LNCaP clone FGC (cell line): Measurements from ENCODE around the gene NKX2-3.
A peak's percentile ranks its signal among the peaks of the same experiment; 100 is the strongest.

Source experiments
- DNase-seq: peaks from one replicate; pipeline ENCODE4 v3.0.0-alpha.2; 2011; ENCODE audit warnings: low read depth
- H3K4me3 ChIP-seq: 2 replicates; pipeline ENCODE4 v1.5.1; 2011; ENCODE audit warnings: mild to moderate bottlenecking, low read depth, low read length, control low read depth
- TF ChIP-seq, protein P1 (sequence below): IDR thresholded peaks from 2 replicates; pipeline ENCODE4 v1.5.1; 2012; ENCODE audit warnings: mild to moderate bottlenecking; ENCODE audit not compliant: control insufficient read depth, insufficient read depth; ENCODE audit errors: extremely low read depth

The NKX2-3 gene

DNA sequence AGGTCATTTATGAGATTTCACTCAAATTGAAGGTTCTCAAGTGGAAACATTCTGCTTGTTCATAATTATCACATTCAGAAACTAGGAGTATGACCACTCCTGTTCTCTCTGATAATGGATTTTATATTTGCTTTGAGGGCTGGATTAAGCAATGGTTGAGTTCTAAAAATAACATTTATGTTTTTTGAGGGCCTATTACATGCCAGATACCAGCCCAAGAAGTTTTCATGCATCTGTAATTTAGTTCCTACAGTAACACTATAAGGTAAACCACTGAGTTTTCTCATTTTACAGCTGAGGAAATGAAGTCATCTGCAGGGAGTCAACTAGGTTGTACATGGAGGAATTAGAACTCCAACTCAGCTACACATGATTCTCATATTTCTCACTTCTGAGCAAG, 25.5 kb upstream of the NKX2-3 start:
- H3K4me3 ChIP-seq = no peak overlapping the region
- DNase-seq = no peak
- TF ChIP-seq, protein P1, sequence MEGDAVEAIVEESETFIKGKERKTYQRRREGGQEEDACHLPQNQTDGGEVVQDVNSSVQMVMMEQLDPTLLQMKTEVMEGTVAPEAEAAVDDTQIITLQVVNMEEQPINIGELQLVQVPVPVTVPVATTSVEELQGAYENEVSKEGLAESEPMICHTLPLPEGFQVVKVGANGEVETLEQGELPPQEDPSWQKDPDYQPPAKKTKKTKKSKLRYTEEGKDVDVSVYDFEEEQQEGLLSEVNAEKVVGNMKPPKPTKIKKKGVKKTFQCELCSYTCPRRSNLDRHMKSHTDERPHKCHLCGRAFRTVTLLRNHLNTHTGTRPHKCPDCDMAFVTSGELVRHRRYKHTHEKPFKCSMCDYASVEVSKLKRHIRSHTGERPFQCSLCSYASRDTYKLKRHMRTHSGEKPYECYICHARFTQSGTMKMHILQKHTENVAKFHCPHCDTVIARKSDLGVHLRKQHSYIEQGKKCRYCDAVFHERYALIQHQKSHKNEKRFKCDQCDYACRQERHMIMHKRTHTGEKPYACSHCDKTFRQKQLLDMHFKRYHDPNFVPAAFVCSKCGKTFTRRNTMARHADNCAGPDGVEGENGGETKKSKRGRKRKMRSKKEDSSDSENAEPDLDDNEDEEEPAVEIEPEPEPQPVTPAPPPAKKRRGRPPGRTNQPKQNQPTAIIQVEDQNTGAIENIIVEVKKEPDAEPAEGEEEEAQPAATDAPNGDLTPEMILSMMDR = no peak

DNA sequence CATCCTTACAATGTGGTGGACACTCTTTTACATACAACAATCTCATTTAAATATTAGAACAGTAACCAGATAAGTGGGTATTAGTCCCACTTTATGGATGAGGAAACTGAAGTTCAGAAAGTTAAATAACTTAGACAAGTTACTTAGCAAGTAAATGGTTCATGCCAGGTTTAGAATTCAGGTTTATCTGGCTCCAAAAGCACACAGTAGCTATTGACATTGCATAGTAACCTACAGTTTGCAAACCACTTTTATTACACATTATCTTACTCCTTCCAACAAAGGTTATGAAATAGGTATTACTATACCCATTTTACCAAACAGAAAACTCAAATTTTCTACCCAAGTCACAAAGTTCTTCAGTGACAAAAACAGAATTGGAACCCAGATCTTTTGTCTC, 19.7 kb upstream of the NKX2-3 start:
- H3K4me3 ChIP-seq = no peak overlapping the region
- peak; percentile 64 for DNase-seq
- TF ChIP-seq, protein P1 = no peak

DNA sequence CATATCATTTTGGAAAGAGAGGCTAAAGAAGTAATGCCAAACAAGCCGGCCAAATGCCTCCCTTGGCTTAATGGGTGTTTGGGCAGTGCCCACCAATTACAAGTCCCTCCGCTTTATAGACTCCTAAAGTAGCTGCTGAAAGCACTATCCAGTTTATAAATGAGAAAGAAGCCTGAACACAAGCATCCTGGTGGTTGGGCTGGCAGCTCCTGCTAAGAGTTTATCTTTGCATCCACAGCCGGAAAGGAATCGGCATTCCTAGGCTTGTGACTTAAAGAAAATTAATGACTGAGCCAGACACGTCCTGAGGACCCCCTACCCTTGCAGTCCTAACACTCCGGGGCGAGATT, 13.1 kb upstream of the NKX2-3 start:
- no peak overlapping the region for H3K4me3 ChIP-seq

DNA sequence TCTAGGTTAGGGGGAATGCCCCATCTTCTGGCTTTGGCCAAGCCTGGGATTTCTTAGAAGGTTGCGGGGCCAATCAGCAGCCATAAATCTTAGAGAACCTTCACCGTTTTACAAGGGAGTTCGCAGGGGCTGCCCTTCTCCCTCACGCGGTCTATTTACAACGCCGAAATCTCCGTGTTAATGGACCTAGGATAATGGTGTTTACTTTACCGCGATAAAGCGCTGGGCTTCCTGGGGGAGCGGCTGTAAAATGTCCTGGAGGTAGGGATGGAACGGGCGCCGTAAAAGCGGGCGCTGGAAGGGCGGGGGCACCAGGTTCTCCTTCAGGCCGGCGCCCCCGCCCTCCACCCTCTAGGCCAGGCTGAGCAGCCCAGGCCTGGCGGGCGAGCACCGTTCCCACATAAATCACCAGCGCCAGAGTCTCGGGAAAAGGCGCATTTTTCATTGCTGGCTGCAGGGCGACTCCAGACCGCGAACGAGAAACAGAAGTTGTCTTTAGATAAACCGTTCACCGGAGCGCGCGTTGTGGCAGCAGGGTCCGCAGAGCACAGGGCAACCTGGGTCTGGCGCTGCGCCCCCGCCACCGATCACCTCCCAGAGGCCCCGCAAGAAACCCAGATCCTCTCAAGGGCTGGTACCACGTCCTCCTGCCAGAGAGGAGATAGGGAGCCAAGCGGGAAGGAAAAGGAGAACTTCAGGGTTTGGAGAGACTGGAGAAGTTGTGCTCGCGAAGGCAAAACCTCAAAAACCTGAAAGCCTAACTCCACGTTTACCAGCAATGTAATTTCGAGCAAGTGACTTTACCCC, 12.5 kb upstream of the NKX2-3 start:
- no peak for DNase-seq
- TF ChIP-seq, protein P1 = no peak
- H3K4me3 ChIP-seq = no peak overlapping the region

More for the DNA sequence above, 13.1 kb upstream of the NKX2-3 start:
- TF ChIP-seq, protein P1 = no peak
- no peak for DNase-seq

DNA sequence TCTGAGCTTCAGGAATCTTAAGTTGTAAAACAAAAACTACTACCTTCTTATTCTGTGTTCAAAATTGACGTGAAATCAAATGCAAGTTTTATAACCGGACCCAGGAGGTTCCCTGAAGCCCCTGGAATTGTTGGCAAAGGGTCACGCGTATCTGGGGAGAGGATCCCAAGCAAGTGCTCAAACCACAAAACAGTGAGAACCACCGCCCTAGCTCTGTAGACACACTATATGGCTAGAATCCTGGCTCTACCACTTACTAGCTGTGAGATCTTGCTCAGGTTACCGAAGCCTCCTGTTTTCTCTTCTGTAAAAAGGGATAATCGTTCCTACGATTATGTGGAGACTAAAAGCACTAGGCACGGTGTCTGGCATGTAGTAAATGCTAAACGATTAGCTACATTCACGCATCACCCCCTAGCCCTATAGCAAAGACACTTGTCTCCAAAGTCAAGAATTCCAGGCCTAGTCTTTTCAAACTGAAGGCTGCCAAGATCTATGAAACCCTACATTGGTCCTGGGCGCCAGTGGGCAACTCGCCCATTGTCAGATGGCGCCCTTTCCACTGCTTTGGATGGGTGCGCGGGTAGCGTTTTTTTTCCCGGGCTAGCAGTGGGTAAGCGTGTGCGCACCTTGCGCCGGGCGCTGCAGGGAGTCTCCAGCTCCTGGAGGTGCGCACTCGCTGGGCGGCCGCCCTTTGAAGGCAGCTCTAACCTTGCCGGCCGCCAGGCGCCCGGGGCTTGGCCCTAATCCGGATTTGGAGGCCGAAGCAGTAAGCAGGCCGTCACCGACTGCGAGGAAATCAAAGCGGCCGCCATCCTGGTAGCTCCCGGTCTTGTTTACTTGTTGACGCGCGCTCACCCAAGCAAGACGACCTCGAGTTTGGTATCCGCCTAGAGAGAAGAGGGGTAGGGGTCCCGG, 11.6 kb upstream of the NKX2-3 start:
- TF ChIP-seq, protein P1 = no peak
- H3K4me3 ChIP-seq = no peak overlapping the region
- no peak for DNase-seq

DNA sequence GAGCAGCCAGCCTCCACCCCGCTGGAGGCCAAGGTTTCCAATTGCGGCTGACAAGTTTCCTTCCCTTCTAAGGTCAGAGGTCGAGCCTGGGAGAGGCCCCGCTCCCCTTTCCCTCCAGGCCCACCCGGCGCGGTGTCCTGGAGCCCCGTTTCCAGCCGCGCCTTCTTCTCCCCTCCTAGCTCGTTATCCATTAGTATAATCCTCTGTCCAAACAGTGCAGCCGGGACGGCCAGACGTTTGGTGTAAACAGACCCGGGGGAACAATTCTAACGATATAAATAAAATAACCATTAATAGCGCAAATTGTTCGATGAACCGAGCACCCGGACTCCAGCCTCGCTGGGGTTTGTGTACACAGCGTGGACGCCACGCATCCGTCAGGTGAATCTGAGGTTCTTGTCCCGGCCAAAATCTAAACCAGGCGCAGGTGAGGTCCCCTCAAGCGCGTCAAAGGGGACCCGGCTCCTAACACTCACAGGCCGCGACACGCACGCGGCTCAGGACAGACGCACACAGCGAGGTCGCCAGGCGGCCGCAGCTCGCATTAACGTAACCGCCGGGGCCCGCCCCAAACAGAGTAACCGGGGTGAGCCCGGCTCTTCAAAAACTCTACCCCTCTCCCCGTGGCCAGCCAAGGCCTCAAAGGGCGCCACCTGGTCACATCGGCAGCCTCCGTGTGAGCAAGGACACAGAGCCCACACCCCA, 10.8 kb upstream of the NKX2-3 start:
- DNase-seq = no peak
- TF ChIP-seq, protein P1 = no peak
- H3K4me3 ChIP-seq = no peak overlapping the region
